Sigmoid colon (tissue), 7 donors: ENCODE data around the gene TNPO3. TPM values are rescaled to one million over a fixed set of nuclear protein-coding genes. Genes with fewer than 3 reads are reported as not detected.

Experiments used
- DNase-seq: peaks from one replicate; pipeline ENCODE4 v3.0.0-alpha.2; 2019
- H3K27ac ChIP-seq, 4 donors: fragments of 200-600 bp; sonication (generic); one replicate each; pipeline ENCODE4 v1.5.1; 2016 to 2019; ENCODE audit warnings: mild to moderate bottlenecking in 1 of 4
- H3K27me3 ChIP-seq, 3 donors: fragments of 200-600 bp; sonication (generic); one replicate each; pipeline ENCODE4 v1.5.1; 2019; ENCODE audit warnings: mild to moderate bottlenecking in 1 of 3
- H3K36me3 ChIP-seq, 4 donors: fragments of 200-600 bp; sonication (generic); one replicate each; pipeline ENCODE4 v1.5.1; 2016 to 2019
- H3K4me1 ChIP-seq, 4 donors: fragments of 200-600 bp; sonication (generic); one replicate each; pipeline ENCODE4 v1.5.1; 2017 to 2019
- H3K4me3 ChIP-seq, 4 donors: fragments of 200-600 bp; sonication (generic); one replicate each; pipeline ENCODE4 v1.5.1; 2017 to 2019; ENCODE audit warnings: mild to moderate bottlenecking in 2 of 4, moderate library complexity in 1 of 4
- H3K9me3 ChIP-seq, 4 donors: fragments of 200-600 bp in 3 of 4; sonication (generic) in 3 of 4; one replicate each; pipeline versions ENCODE4 v1.5.1 to v1.6.1; 2013 to 2019
- CTCF ChIP-seq, 4 experiments: fragments of 450-650 bp in 3 of 4; fragments of 200-600 bp in 1 of 4; IDR thresholded peaks; one replicate each; pipeline ENCODE4 v1.5.1; 2016 to 2019; ENCODE audit warnings: antibody characterized with exemption in 4 of 4, mild to moderate bottlenecking in 3 of 4, moderate library complexity in 2 of 4
- EP300 ChIP-seq, 4 donors: sonication (generic); formaldehyde crosslinking; IDR thresholded peaks; one replicate each; pipeline ENCODE4 v1.6.1; 2017; ENCODE audit warnings: antibody characterized with exemption in 4 of 4
- POLR2A ChIP-seq, 2 donors: fragments of 450-650 bp; IDR thresholded peaks; one replicate each; pipeline ENCODE4 v1.6.1; 2016; ENCODE audit warnings: antibody characterized with exemption in 2 of 2, mild to moderate bottlenecking in 2 of 2, moderate library complexity in 2 of 2
- POLR2AphosphoS5 ChIP-seq, 4 donors: sonication (generic); formaldehyde crosslinking; IDR thresholded peaks; one replicate each; pipeline ENCODE4 v1.6.1; 2017; ENCODE audit warnings: antibody characterized with exemption in 4 of 4
- WGBS, 2 donors: extraction: QIAGEN DNeasy Blood & Tissue Kit; methylation state at CpG; one replicate each; pipeline ENCODE4 v1.1.7; 2013; 5-methylcytosine and 5-hydroxymethylcytosine counted together
- intact Hi-C: fragments of 100-400 bp; cut with DNase I; formaldehyde crosslinking; loops from one replicate; pipeline ENCODE4 v1.15.1; 2023
- polyA plus RNA-seq, 3 donors: library from polyadenylated mRNA; stranded (reverse); fragments of 200-250 nt; gene quantifications; one replicate each; pipeline ENCODE4 v1.2.3, GENCODE V29; 2013
- total RNA-seq, 4 donors: library from RNA; depleted of rRNA; stranded (reverse); fragments of >200 nt; gene quantifications; one replicate each; pipeline ENCODE4 v1.1.0, GENCODE V29; 2016
- donor health status: healthy with polysubstance abuse.
- donor health status: Bipolar disorder and iron deficiency.
- donor health status: healthy.

TNPO3 gene
- total and polyA plus RNA-seq, 7 donors, result 13.2 to 40.5 (median 35.2) TPM

- no peak for TF ChIP-seq POLR2AphosphoS5 (IDR thresholded peaks at IDR 0.05)
- TF ChIP-seq EP300 (IDR thresholded peaks at IDR 0.05), result no peak
- TF ChIP-seq CTCF (IDR thresholded peaks at IDR 0.05), result no peak
- TF ChIP-seq POLR2A (IDR thresholded peaks at IDR 0.05), result no peak
- Histone ChIP-seq H3K4me3 (no peak overlapping the region), H3K4me1 (peaks cover 0 to 6% (median 2%) of the 10 kb centered on the region in 4 donors), H3K9me3 (no peaks in the 10 kb centered on the region), H3K36me3 (peaks cover 0 to 37% (median 11%) of the 10 kb centered on the region in 4 donors), H3K27ac (no peak overlapping the region), H3K27me3 (no peaks in the 10 kb centered on the region)
- no peak for DNase-seq
- intact Hi-C loops, result no loop called here
- WGBS, 2 donors, result 77 to 88% methylated on average over 3 of the region's 3 CpGs
These were observed 45.5 kb downstream of the TNPO3 start for GRCh38 chr7:129009437-129009836.

GRCh38 chr7:129008645-129009414 lies 46.1 kb downstream of the TNPO3 start:
- H3K4me3 ChIP-seq, result no peak overlapping the region
- H3K4me1 ChIP-seq, result peaks cover 0 to 6% (median 2%) of the 10 kb centered on the region in 4 donors
- no peak for DNase-seq
- 69 to 72% methylated on average over 2 of the region's 2 CpGs for WGBS, 2 donors
- H3K9me3 ChIP-seq, result no peaks in the 10 kb centered on the region
- H3K36me3 ChIP-seq, result peaks cover 0 to 37% (median 5%) of the 10 kb centered on the region in 4 donors
- TF ChIP-seq CTCF (IDR thresholded peaks at IDR 0.05), result no peak
- no peaks in the 10 kb centered on the region for H3K27me3 ChIP-seq
- intact Hi-C loops, result no loop called here
- H3K27ac ChIP-seq, result no peak overlapping the region

GRCh38 chr7:129007572-129007971 lies 47.3 kb downstream of the TNPO3 start:
- H3K36me3 ChIP-seq, result peaks cover 0 to 42% (median 4%) of the 10 kb centered on the region in 4 donors
- H3K27me3 ChIP-seq, result no peaks in the 10 kb centered on the region

GRCh38 chr7:129006636-129007414 lies 48.1 kb downstream of the TNPO3 start:
- intact Hi-C loops, result no loop called here
- Histone ChIP-seq H3K27ac (no peak overlapping the region), H3K27me3 (no peaks in the 10 kb centered on the region), H3K4me3 (no peak overlapping the region), H3K4me1 (peaks cover 0 to 6% (median 2%) of the 10 kb centered on the region in 4 donors), H3K9me3 (no peaks in the 10 kb centered on the region), H3K36me3 (peaks cover 0 to 44% (median 4%) of the 10 kb centered on the region in 4 donors)
- TF ChIP-seq EP300 (IDR thresholded peaks at IDR 0.05) (no peak), POLR2A (IDR thresholded peaks at IDR 0.05) (no peak), POLR2AphosphoS5 (IDR thresholded peaks at IDR 0.05) (no peak), CTCF (IDR thresholded peaks at IDR 0.05) (no peak)
- 74 to 78% methylated on average over 3 of the region's 3 CpGs for WGBS, 2 donors
- DNase-seq, result no peak

More at GRCh38 chr7:129007572-129007971, 47.3 kb downstream of the TNPO3 start:
- WGBS, 2 donors, result 59 to 76% methylated on average over 4 of the region's 4 CpGs
- TF ChIP-seq POLR2A (IDR thresholded peaks at IDR 0.05) (no peak), CTCF (IDR thresholded peaks at IDR 0.05) (no peak)
- no peak for DNase-seq
- Histone ChIP-seq H3K4me3 (no peak overlapping the region), H3K9me3 (no peaks in the 10 kb centered on the region), H3K4me1 (peaks cover 0 to 6% (median 2%) of the 10 kb centered on the region in 4 donors), H3K27ac (no peak overlapping the region)
- intact Hi-C loops, result no loop called here
